Measurements from ENCODE around the gene TRMO. TPM values are rescaled to one million over a fixed set of nuclear protein-coding genes. Genes with fewer than 3 reads are reported as not detected.
"Not testable (repeated sequence)": the region's sequence is repeated elsewhere in the genome, so short reads cannot be mapped to it uniquely, and the experiment has no call there.

TRMO gene
- total and polyA plus RNA-seq, 3 experiments from 2014 or later = 19.1 to 19.6 (median 19.2) TPM

GRCh38 chr9:97947094-97947493 is 24.8 kb upstream of the TRMO start:
- CTCF ChIA-PET; H3K27ac Mint-ChIP-seq; DNase-seq; H3K4me3 ChIP-seq (ENCODE audit: low read length); H3K4me3 Mint-ChIP-seq; H3K4me1 ChIP-seq (ENCODE audit: insufficient read depth, low read length); H3K4me1 Mint-ChIP-seq; H3K36me3 Mint-ChIP-seq; H3K9me3 Mint-ChIP-seq; H3K9me3 ChIP-seq (ENCODE audit: low read length); H3K27me3 ChIP-seq (ENCODE audit: insufficient read depth, low read length, poor library complexity, severe bottlenecking); POLR2A ChIA-PET; H3K27ac ChIP-seq (ENCODE audit: low read depth, low read length); H3K36me3 ChIP-seq (ENCODE audit: insufficient read depth, low read length): not testable (repeated sequence)
- peaks cover 4 to 14% of the 10 kb centered on the region in 2 donors for H3K27me3 Mint-ChIP-seq

- H3K4me1 ChIP-seq (ENCODE audit: insufficient read depth, low read length); H3K4me3 ChIP-seq (ENCODE audit: low read length); H3K36me3 Mint-ChIP-seq; H3K9me3 ChIP-seq (ENCODE audit: low read length); POLR2A ChIA-PET; H3K27me3 ChIP-seq (ENCODE audit: insufficient read depth, low read length, poor library complexity, severe bottlenecking); H3K27ac ChIP-seq (ENCODE audit: low read depth, low read length); H3K4me3 Mint-ChIP-seq; DNase-seq; H3K27ac Mint-ChIP-seq; H3K4me1 Mint-ChIP-seq; H3K36me3 ChIP-seq (ENCODE audit: insufficient read depth, low read length); H3K9me3 Mint-ChIP-seq: not testable (repeated sequence)
- CTCF ChIA-PET = interaction anchor here (1.6 kb wide), 1 partner anchor 22 kb away, joined by 8 read pairs; no protein-coding TSS in a partner anchor
- peaks cover 4 to 14% of the 10 kb centered on the region in 2 donors for H3K27me3 Mint-ChIP-seq
These were observed 23.2 kb upstream of the TRMO start for GRCh38 chr9:97945470-97945869.

GRCh38 chr9:97944612-97945011 is 22.3 kb upstream of the TRMO start:
- DNase-seq = no peak
- Histone ChIP-seq H3K27me3 (ENCODE audit: insufficient read depth, low read length, poor library complexity, severe bottlenecking) (no peaks in the 10 kb centered on the region), H3K4me1 (ENCODE audit: insufficient read depth, low read length) (no peaks in the 10 kb centered on the region), H3K9me3 (ENCODE audit: low read length) (no peaks in the 10 kb centered on the region), H3K4me3 (ENCODE audit: low read length) (no peak overlapping the region), H3K36me3 (ENCODE audit: insufficient read depth, low read length) (no peaks in the 10 kb centered on the region), H3K27ac (ENCODE audit: low read depth, low read length) (peak overlapping the region; percentile 38)
- ChIA-PET CTCF (interaction anchor here (1.6 kb wide), 1 partner anchor 21 kb away, joined by 8 read pairs; no protein-coding TSS in a partner anchor), POLR2A (no interaction called here)
- Mint-ChIP-seq H3K27me3 (peaks cover 4 to 11% of the 10 kb centered on the region in 2 donors), H3K4me3 (no peak overlapping the region), H3K27ac (no peak overlapping the region), H3K4me1 (no peaks in the 10 kb centered on the region), H3K36me3 (peaks cover 0 to 2% (median 0%) of the 10 kb centered on the region in 3 donors), H3K9me3 (no peaks in the 10 kb centered on the region)

- Mint-ChIP-seq H3K36me3 (peaks cover 0 to 2% (median 0%) of the 10 kb centered on the region in 3 donors), H3K9me3 (no peaks in the 10 kb centered on the region), H3K4me1 (peaks cover 5 to 9% (median 8%) of the 10 kb centered on the region in 3 donors), H3K27ac (no peak overlapping the region), H3K4me3 (no peak overlapping the region), H3K27me3 (peaks cover 2 to 3% of the 10 kb centered on the region in 2 donors)
- no peak overlapping the region for H3K4me3 ChIP-seq (ENCODE audit: low read length)
- H3K9me3 ChIP-seq (ENCODE audit: low read length) = no peaks in the 10 kb centered on the region
- H3K4me1 ChIP-seq (ENCODE audit: insufficient read depth, low read length) = peaks cover 11% of the 10 kb centered on the region
- CTCF ChIA-PET = interaction anchor here (1.2 to 2.2 kb wide), 3 partner anchors 17 to 42 kb away, joined by 3 to 8 read pairs (median 3); no protein-coding TSS in a partner anchor
- no peak for DNase-seq
- POLR2A ChIA-PET = no interaction called here
- no peaks in the 10 kb centered on the region for H3K36me3 ChIP-seq (ENCODE audit: insufficient read depth, low read length)
- H3K27me3 ChIP-seq (ENCODE audit: insufficient read depth, low read length, poor library complexity, severe bottlenecking) = no peaks in the 10 kb centered on the region
- H3K27ac ChIP-seq (ENCODE audit: low read depth, low read length) = peak overlapping the region; percentile 52
These were observed 21.1 kb upstream of the TRMO start for GRCh38 chr9:97943308-97943855.

- Histone ChIP-seq H3K36me3 (ENCODE audit: insufficient read depth, low read length) (no peaks in the 10 kb centered on the region), H3K9me3 (ENCODE audit: low read length) (no peaks in the 10 kb centered on the region), H3K4me1 (ENCODE audit: insufficient read depth, low read length) (peaks cover 26% of the 10 kb centered on the region), H3K27ac (ENCODE audit: low read depth, low read length) (peak overlapping the region; percentile 49), H3K4me3 (ENCODE audit: low read length) (no peak overlapping the region), H3K27me3 (ENCODE audit: insufficient read depth, low read length, poor library complexity, severe bottlenecking) (no peaks in the 10 kb centered on the region)
- Mint-ChIP-seq H3K4me1 (peaks cover 17 to 24% (median 23%) of the 10 kb centered on the region in 3 donors), H3K27me3 (no peaks in the 10 kb centered on the region), H3K9me3 (no peaks in the 10 kb centered on the region), H3K27ac (peak overlapping the region in 2 of 8 donors; percentile 23 to 24), H3K4me3 (no peak overlapping the region), H3K36me3 (peaks cover 0 to 2% (median 0%) of the 10 kb centered on the region in 3 donors)
- ChIA-PET CTCF (interaction anchor here (0.8 to 2.2 kb wide), 3 partner anchors 18 to 45 kb away, joined by 3 to 8 read pairs (median 3); partner anchors contain the start of gene TRMO), POLR2A (no interaction called here)
- no peak for DNase-seq
These were observed 19.0 kb upstream of the TRMO start for GRCh38 chr9:97941323-97941722.

- H3K27me3 Mint-ChIP-seq = no peaks in the 10 kb centered on the region
- H3K4me1 Mint-ChIP-seq = peaks cover 17 to 25% (median 24%) of the 10 kb centered on the region in 3 donors
These were observed 18.4 kb upstream of the TRMO start for GRCh38 chr9:97940741-97941140.

GRCh38 chr9:97940233-97940632 is 17.9 kb upstream of the TRMO start:
- Mint-ChIP-seq H3K4me3 (no peak overlapping the region), H3K27ac (peak overlapping the region in 1 of 8 donors; percentile 6), H3K9me3 (no peaks in the 10 kb centered on the region), H3K4me1 (peaks cover 17 to 25% (median 24%) of the 10 kb centered on the region in 3 donors), H3K27me3 (no peaks in the 10 kb centered on the region), H3K36me3 (peaks cover 0 to 2% (median 0%) of the 10 kb centered on the region in 3 donors)
- ChIA-PET POLR2A (no interaction called here), CTCF (interaction anchor here (1.0 kb wide), 1 partner anchor 17 kb away, joined by 3 read pairs; the partner anchor contains the start of gene TRMO)
- Histone ChIP-seq H3K4me1 (ENCODE audit: insufficient read depth, low read length) (peaks cover 28% of the 10 kb centered on the region), H3K36me3 (ENCODE audit: insufficient read depth, low read length) (no peaks in the 10 kb centered on the region), H3K4me3 (ENCODE audit: low read length) (no peak overlapping the region), H3K27ac (ENCODE audit: low read depth, low read length) (peak overlapping the region; percentile 49), H3K27me3 (ENCODE audit: insufficient read depth, low read length, poor library complexity, severe bottlenecking) (no peaks in the 10 kb centered on the region), H3K9me3 (ENCODE audit: low read length) (no peaks in the 10 kb centered on the region)
- DNase-seq = no peak

More at GRCh38 chr9:97940741-97941140, 18.4 kb upstream of the TRMO start:
- Mint-ChIP-seq H3K36me3 (peaks cover 0 to 2% (median 0%) of the 10 kb centered on the region in 3 donors), H3K4me3 (no peak overlapping the region), H3K27ac (peak overlapping the region in 1 of 8 donors; percentile 23), H3K9me3 (no peaks in the 10 kb centered on the region)
- Histone ChIP-seq H3K4me1 (ENCODE audit: insufficient read depth, low read length) (peaks cover 26% of the 10 kb centered on the region), H3K36me3 (ENCODE audit: insufficient read depth, low read length) (no peaks in the 10 kb centered on the region), H3K27me3 (ENCODE audit: insufficient read depth, low read length, poor library complexity, severe bottlenecking) (no peaks in the 10 kb centered on the region), H3K9me3 (ENCODE audit: low read length) (no peaks in the 10 kb centered on the region), H3K4me3 (ENCODE audit: low read length) (no peak overlapping the region), H3K27ac (ENCODE audit: low read depth, low read length) (peak overlapping the region; percentile 49)
- no peak for DNase-seq
- ChIA-PET CTCF (interaction anchor here (1.0 kb wide), 1 partner anchor 18 kb away, joined by 3 read pairs; the partner anchor contains the start of gene TRMO), POLR2A (no interaction called here)

- Mint-ChIP-seq H3K36me3 (peaks cover 0 to 2% (median 0%) of the 10 kb centered on the region in 3 donors), H3K4me1 (peaks cover 17 to 25% (median 24%) of the 10 kb centered on the region in 3 donors), H3K27me3 (no peaks in the 10 kb centered on the region), H3K9me3 (no peaks in the 10 kb centered on the region), H3K4me3 (peak within 1 kb of the TSS in 6 of 7 donors; percentile 24 to 59 (median 48)), H3K27ac (peak within 1 kb of the TSS; percentile 71 to 96 (median 87))
- H3K27ac ChIP-seq (ENCODE audit: low read depth, low read length) = peak within 1 kb of the TSS; percentile 64
- H3K9me3 ChIP-seq (ENCODE audit: low read length) = no peaks in the 10 kb centered on the region
- H3K36me3 ChIP-seq (ENCODE audit: insufficient read depth, low read length) = no peaks in the 10 kb centered on the region
- ChIA-PET POLR2A (interaction anchor here (0.7 to 1.2 kb wide), 2 partner anchors 17 to 318 kb away, joined by 3 to 6 read pairs; partner anchors contain the start of gene TRMO), CTCF (interaction anchor here (0.9 to 1.1 kb wide), 2 partner anchors 12 to 14 kb away, joined by 3 to 6 read pairs; no protein-coding TSS in a partner anchor)
- no peak within 1 kb of the TSS for H3K4me3 ChIP-seq (ENCODE audit: low read length)
- DNase-seq = peak; percentile 9 to 72 (median 65)
- H3K4me1 ChIP-seq (ENCODE audit: insufficient read depth, low read length) = peaks cover 30% of the 10 kb centered on the region
- H3K27me3 ChIP-seq (ENCODE audit: insufficient read depth, low read length, poor library complexity, severe bottlenecking) = no peaks in the 10 kb centered on the region
These were observed 15.9 kb upstream of the TRMO start, which contains the start of gene HEMGN for GRCh38 chr9:97938081-97938644. Gene HEMGN (minus strand): TSS chr9:97938172. CDS start chr9:97938136, 36 bp downstream.
